ENCODE results near the gene SRGAP3. TPM values are rescaled to one million over a fixed set of nuclear protein-coding genes. Genes with fewer than 3 reads are reported as not detected.

Gene SRGAP3
- total RNA-seq, 4 donors from 2014 or later, result 6.7 to 24.8 (median 19.7) TPM

DNA sequence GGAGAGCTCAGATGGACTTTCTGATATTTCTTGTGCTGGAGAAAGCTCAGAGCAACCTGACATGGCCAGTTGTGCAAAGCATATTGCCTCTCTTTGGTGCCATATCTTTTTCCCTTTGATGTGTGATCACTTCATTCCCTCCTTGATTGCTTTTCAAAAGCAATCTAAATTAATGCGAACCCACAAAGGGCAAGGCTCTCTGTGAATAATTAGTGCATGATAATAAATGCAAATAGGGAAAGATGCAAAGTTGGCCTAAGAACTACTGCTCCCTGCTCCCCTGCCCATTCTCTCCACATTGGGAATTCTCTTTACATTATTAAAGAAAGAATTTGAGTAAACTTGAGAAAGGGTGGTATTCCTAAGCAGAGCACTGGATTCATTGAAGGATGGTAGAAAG lies 60.9 kb downstream of the SRGAP3 start:
- H3K4me3 ChIP-seq, result no peak overlapping the region
- no peaks in the 10 kb centered on the region for H3K4me1 ChIP-seq
- TF ChIP-seq, protein P1, sequence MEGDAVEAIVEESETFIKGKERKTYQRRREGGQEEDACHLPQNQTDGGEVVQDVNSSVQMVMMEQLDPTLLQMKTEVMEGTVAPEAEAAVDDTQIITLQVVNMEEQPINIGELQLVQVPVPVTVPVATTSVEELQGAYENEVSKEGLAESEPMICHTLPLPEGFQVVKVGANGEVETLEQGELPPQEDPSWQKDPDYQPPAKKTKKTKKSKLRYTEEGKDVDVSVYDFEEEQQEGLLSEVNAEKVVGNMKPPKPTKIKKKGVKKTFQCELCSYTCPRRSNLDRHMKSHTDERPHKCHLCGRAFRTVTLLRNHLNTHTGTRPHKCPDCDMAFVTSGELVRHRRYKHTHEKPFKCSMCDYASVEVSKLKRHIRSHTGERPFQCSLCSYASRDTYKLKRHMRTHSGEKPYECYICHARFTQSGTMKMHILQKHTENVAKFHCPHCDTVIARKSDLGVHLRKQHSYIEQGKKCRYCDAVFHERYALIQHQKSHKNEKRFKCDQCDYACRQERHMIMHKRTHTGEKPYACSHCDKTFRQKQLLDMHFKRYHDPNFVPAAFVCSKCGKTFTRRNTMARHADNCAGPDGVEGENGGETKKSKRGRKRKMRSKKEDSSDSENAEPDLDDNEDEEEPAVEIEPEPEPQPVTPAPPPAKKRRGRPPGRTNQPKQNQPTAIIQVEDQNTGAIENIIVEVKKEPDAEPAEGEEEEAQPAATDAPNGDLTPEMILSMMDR (IDR thresholded peaks at IDR 0.05), result no peak
- no peak for TF ChIP-seq POLR2A (IDR thresholded peaks at IDR 0.05)
- no peak overlapping the region for H3K27ac ChIP-seq
- no peaks in the 10 kb centered on the region for H3K27me3 ChIP-seq
- DNase-seq, result no peak
- no peaks in the 10 kb centered on the region for H3K36me3 ChIP-seq
- no peaks in the 10 kb centered on the region for H3K9me3 ChIP-seq

DNA sequence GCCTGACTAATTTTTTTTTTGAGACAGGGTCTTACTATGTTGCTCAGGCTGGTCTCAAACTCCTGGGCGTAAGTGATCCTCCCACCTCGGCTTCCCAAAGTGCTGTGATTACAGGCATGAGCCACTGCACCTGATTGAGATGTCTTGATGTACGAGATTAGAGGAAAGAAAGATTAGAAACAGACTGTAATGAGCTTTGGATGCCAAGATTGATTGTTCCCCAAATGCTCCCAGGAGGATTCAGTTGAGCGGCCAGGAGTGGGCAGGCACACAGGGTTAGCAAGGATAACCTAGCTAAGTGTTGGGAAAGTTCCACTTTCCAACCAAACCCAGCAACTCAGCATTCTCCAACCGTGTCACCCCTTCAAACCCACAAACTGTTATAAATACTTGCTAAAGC lies 63.7 kb downstream of the SRGAP3 start:
- DNase-seq, result no peak
- H3K27ac ChIP-seq, result no peak overlapping the region
- no peak overlapping the region for H3K4me3 ChIP-seq
- no peaks in the 10 kb centered on the region for H3K27me3 ChIP-seq
- no peaks in the 10 kb centered on the region for H3K4me1 ChIP-seq
- TF ChIP-seq, protein P1 (IDR thresholded peaks at IDR 0.05), result no peak
- no peak for TF ChIP-seq POLR2A (IDR thresholded peaks at IDR 0.05)
- no peaks in the 10 kb centered on the region for H3K9me3 ChIP-seq
- H3K36me3 ChIP-seq, result no peaks in the 10 kb centered on the region

DNA sequence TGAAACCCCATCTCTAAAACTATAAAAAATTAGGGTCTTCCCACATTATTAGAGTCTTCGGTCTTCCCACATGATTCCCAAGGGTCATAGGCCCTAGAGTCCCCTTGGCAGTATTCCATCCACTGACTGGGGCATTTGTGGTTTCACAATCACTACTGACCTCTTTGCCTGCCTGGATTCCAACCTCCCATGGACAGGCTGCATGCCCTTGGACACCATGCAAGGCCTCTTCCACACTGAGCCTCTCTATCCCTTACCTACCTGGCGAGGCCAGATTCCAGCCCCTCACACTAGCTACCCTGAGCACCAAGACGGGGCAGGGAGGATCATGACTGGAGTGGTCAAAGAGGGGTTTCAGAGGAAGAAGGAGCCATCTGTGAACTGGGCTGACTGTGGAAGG lies 64.4 kb downstream of the SRGAP3 start:
- no peak overlapping the region for H3K4me3 ChIP-seq
- no peaks in the 10 kb centered on the region for H3K9me3 ChIP-seq
- DNase-seq, result no peak
- H3K27me3 ChIP-seq, result no peaks in the 10 kb centered on the region
- no peaks in the 10 kb centered on the region for H3K4me1 ChIP-seq
- H3K27ac ChIP-seq, result no peak overlapping the region
- TF ChIP-seq, protein P1 (IDR thresholded peaks at IDR 0.05), result no peak
- no peak for TF ChIP-seq POLR2A (IDR thresholded peaks at IDR 0.05)
- no peaks in the 10 kb centered on the region for H3K36me3 ChIP-seq

DNA sequence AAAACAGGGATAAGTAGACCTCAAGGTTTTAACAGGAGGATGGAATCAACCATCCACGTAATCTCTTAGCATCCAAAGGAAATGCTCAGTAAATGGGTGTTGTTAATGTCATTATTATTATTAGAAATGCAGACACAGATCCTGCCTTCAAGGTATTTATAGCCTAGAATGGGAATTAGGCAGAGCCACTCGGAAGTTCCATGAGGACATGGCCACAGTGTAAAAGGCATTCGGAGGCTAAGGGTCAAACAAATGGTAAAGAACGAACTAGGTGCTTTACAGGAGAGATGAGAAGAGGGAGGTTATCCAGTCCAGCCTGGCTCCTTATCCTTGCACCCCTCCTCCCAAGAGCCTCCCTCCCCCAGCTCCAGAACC lies 65.0 kb downstream of the SRGAP3 start:
- no peaks in the 10 kb centered on the region for H3K36me3 ChIP-seq
- TF ChIP-seq, protein P1 (IDR thresholded peaks at IDR 0.05), result no peak
- TF ChIP-seq POLR2A (IDR thresholded peaks at IDR 0.05), result no peak
- H3K4me1 ChIP-seq, result no peaks in the 10 kb centered on the region
- no peak overlapping the region for H3K4me3 ChIP-seq
- DNase-seq, result no peak
- H3K9me3 ChIP-seq, result no peaks in the 10 kb centered on the region
- H3K27ac ChIP-seq, result no peak overlapping the region
- no peaks in the 10 kb centered on the region for H3K27me3 ChIP-seq

DNA sequence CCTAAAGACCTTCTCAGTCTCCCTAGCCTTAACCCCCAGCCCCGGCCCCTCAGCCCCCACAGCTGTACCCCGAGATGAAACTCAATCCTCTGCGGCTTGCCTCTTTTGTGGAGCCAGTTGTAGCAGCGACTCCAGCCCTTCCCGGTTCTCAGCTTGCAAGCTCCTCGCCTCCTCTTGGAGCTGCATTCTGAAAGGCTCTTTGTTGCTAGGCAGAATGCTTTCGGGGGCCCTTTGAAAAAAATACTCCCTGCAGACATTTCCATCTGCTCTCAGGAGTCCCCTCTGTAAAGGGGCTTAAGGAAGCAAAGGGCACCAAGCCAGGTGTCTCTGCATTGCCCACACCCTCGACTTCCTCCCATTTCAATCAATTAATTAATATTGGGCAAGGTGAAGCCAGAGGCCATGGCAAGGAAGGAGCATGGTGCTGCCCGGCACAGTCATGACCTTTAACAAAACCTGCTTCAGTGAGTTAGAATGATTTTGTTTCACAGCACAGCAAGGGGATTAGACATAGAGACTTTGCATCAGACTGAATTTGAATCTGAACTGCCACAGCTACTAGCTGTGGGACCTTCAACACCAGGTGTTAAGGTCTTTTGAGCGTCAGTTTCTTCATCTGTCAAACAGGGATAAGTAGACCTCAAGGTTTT lies 65.5 kb downstream of the SRGAP3 start:
- no peak for DNase-seq
- TF ChIP-seq POLR2A (IDR thresholded peaks at IDR 0.05), result no peak
- TF ChIP-seq, protein P1 (IDR thresholded peaks at IDR 0.05), result no peak
- Histone ChIP-seq H3K27ac (no peak overlapping the region), H3K27me3 (no peaks in the 10 kb centered on the region), H3K4me1 (no peaks in the 10 kb centered on the region), H3K4me3 (no peak overlapping the region), H3K9me3 (no peaks in the 10 kb centered on the region), H3K36me3 (no peaks in the 10 kb centered on the region)

DNA sequence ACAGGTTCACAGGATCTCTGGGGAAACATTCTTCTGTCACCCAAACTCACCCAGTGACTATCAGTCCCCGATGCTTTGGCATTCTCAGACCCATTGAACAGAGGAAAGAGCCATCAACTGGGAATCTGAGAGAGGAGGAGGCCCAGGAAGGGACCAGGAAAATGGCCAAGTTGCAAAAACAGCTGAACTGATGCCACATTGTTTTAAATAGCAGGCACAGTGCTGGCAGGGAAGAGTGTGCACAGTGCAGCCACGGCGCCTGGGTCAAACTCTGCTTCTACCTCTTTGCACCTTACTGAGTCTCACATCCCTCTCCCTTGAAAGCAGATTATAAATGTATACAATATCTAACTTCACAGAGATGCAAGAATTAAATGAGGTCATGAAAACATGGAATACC lies 66.4 kb downstream of the SRGAP3 start:
- H3K27ac ChIP-seq, result no peak overlapping the region
- no peak for DNase-seq
- TF ChIP-seq POLR2A (IDR thresholded peaks at IDR 0.05), result no peak
- TF ChIP-seq, protein P1 (IDR thresholded peaks at IDR 0.05), result no peak

More for the DNA sequence above, 66.4 kb downstream of the SRGAP3 start:
- H3K36me3 ChIP-seq, result no peaks in the 10 kb centered on the region
- H3K4me3 ChIP-seq, result no peak overlapping the region
- no peaks in the 10 kb centered on the region for H3K4me1 ChIP-seq
- H3K27me3 ChIP-seq, result no peaks in the 10 kb centered on the region
- no peaks in the 10 kb centered on the region for H3K9me3 ChIP-seq
